Muscle layer of duodenum (tissue), 2 donors: Measurements from ENCODE around the gene ARMC6.

Experiments
- H3K27ac ChIP-seq: one replicate; pipeline ENCODE4 v1.7.0; 2013; ENCODE audit warnings: mild to moderate bottlenecking, low read length
- H3K27me3 ChIP-seq: one replicate; pipeline ENCODE4 v1.7.0; 2013; ENCODE audit warnings: low read depth, mild to moderate bottlenecking, control low read depth, low read length
- H3K36me3 ChIP-seq, 2 donors: one replicate each; pipeline ENCODE4 v1.7.0; 2013; ENCODE audit warnings: low read length in 2 of 2, control low read depth in 1 of 2, mild to moderate bottlenecking in 1 of 2; ENCODE audit not compliant: insufficient read depth in 2 of 2, control insufficient read depth in 1 of 2
- H3K4me1 ChIP-seq, 2 donors: one replicate each; pipeline ENCODE4 v1.7.0; 2013; ENCODE audit warnings: low read length in 2 of 2, mild to moderate bottlenecking in 2 of 2, control low read depth in 1 of 2, moderate library complexity in 1 of 2; ENCODE audit not compliant: insufficient read depth in 2 of 2, control insufficient read depth in 1 of 2
- H3K4me3 ChIP-seq, 2 donors: one replicate each; pipeline ENCODE4 v1.7.0; 2013; ENCODE audit warnings: low read length in 2 of 2, low read depth in 1 of 2, mild to moderate bottlenecking in 1 of 2
- H3K9me3 ChIP-seq, 2 donors: one replicate each; pipeline ENCODE4 v1.7.0; 2013; ENCODE audit warnings: low read length in 2 of 2, control low read depth in 1 of 2, mild to moderate bottlenecking in 1 of 2; ENCODE audit not compliant: control insufficient read depth in 1 of 2
- donor health status: healthy.

The ARMC6 gene

GRCh38 chr19:19055701-19056100 is 22.3 kb downstream of the ARMC6 start:
- Histone ChIP-seq H3K9me3 (no peaks in the 10 kb centered on the region), H3K27me3 (no peaks in the 10 kb centered on the region), H3K4me1 (no peaks in the 10 kb centered on the region), H3K36me3 (peaks cover 27 to 63% of the 10 kb centered on the region in 2 donors), H3K4me3 (no peak overlapping the region), H3K27ac (no peak overlapping the region)

- no peak overlapping the region for H3K4me3 ChIP-seq
- no peaks in the 10 kb centered on the region for H3K4me1 ChIP-seq
- no peaks in the 10 kb centered on the region for H3K27me3 ChIP-seq
- H3K27ac ChIP-seq: no peak overlapping the region
- H3K9me3 ChIP-seq: no peaks in the 10 kb centered on the region
- H3K36me3 ChIP-seq: peaks cover 24 to 54% of the 10 kb centered on the region in 2 donors
Observed at GRCh38 chr19:19056636-19057275, 23.4 kb downstream of the ARMC6 start.

- Histone ChIP-seq H3K27me3 (no peaks in the 10 kb centered on the region), H3K27ac (no peak overlapping the region), H3K4me1 (no peaks in the 10 kb centered on the region), H3K4me3 (no peak overlapping the region), H3K36me3 (peaks cover 18 to 49% of the 10 kb centered on the region in 2 donors), H3K9me3 (no peaks in the 10 kb centered on the region)
Observed at GRCh38 chr19:19057317-19057716, 23.9 kb downstream of the ARMC6 start.

- Histone ChIP-seq H3K4me3 (no peak overlapping the region), H3K9me3 (no peaks in the 10 kb centered on the region), H3K36me3 (peaks cover 18 to 45% of the 10 kb centered on the region in 2 donors), H3K4me1 (peaks cover 0 to under 1% of the 10 kb centered on the region in 2 donors), H3K27ac (no peak overlapping the region), H3K27me3 (no peaks in the 10 kb centered on the region)
Observed at GRCh38 chr19:19057720-19058119, 24.3 kb downstream of the ARMC6 start.

- Histone ChIP-seq H3K36me3 (peaks cover 18 to 42% of the 10 kb centered on the region in 2 donors), H3K27ac (no peak overlapping the region)
Observed at GRCh38 chr19:19059018-19059836, 25.8 kb downstream of the ARMC6 start.

GRCh38 chr19:19059837-19060611 is 26.6 kb downstream of the ARMC6 start:
- no peak overlapping the region for H3K4me3 ChIP-seq
- H3K27ac ChIP-seq: no peak overlapping the region
- no peaks in the 10 kb centered on the region for H3K9me3 ChIP-seq
- H3K27me3 ChIP-seq: no peaks in the 10 kb centered on the region
- peaks cover 10 to 34% of the 10 kb centered on the region in 2 donors for H3K36me3 ChIP-seq
- peaks cover 6 to 15% of the 10 kb centered on the region in 2 donors for H3K4me1 ChIP-seq

More at GRCh38 chr19:19059018-19059836, 25.8 kb downstream of the ARMC6 start:
- Histone ChIP-seq H3K27me3 (no peaks in the 10 kb centered on the region), H3K4me1 (peaks cover 0 to 7% of the 10 kb centered on the region in 2 donors), H3K4me3 (no peak overlapping the region), H3K9me3 (no peaks in the 10 kb centered on the region)

- no peaks in the 10 kb centered on the region for H3K9me3 ChIP-seq
- H3K36me3 ChIP-seq: peaks cover 5 to 19% of the 10 kb centered on the region in 2 donors
- no peak overlapping the region for H3K27ac ChIP-seq
- H3K4me1 ChIP-seq: peaks cover 10 to 20% of the 10 kb centered on the region in 2 donors
- no peak overlapping the region for H3K4me3 ChIP-seq
- H3K27me3 ChIP-seq: no peaks in the 10 kb centered on the region
Observed at GRCh38 chr19:19061506-19061905, 28.1 kb downstream of the ARMC6 start.

GRCh38 chr19:19062454-19063182 is 29.2 kb downstream of the ARMC6 start:
- Histone ChIP-seq H3K9me3 (no peaks in the 10 kb centered on the region), H3K4me1 (peaks cover 10 to 28% of the 10 kb centered on the region in 2 donors), H3K27me3 (no peaks in the 10 kb centered on the region), H3K4me3 (peak overlapping the region; percentile 74 to 82), H3K27ac (peak overlapping the region; percentile 36), H3K36me3 (peaks cover 0 to 9% of the 10 kb centered on the region in 2 donors)

GRCh38 chr19:19063183-19064097 is 30.0 kb downstream of the ARMC6 start, which contains the start of gene SLC25A42:
Gene SLC25A42, plus strand, starts transcription at chr19:19063994. Its CDS starts 32,131 bp downstream, at chr19:19096125.
- Histone ChIP-seq H3K27me3 (no peaks in the 10 kb centered on the region), H3K9me3 (no peaks in the 10 kb centered on the region), H3K27ac (peak within 1 kb of the TSS; percentile 49), H3K4me1 (peaks cover 10 to 28% of the 10 kb centered on the region in 2 donors), H3K4me3 (peak within 1 kb of the TSS; percentile 77 to 82), H3K36me3 (peaks cover 0 to under 1% of the 10 kb centered on the region in 2 donors)
